Activated T-helper 1 cell treated with anti-CD3 and anti-CD28 coated beads, Interleukin-12 subunit alpha, Interleukin-12 subunit beta, Interleukin-2, Interleukin-4 antibody, amounts not matched to agents 30 ng/mL and 10 ng/mL and 1 ng/mL, durations not matched to agents 14 hours and 24 hours and 36 hours (primary cell): ENCODE results near the gene GAST. TPM values are rescaled to one million over a fixed set of nuclear protein-coding genes. Genes with fewer than 3 reads are reported as not detected.
A peak's percentile ranks its signal among the peaks of the same experiment; 100 is the strongest.
"Not testable (repeated sequence)": the region's sequence is repeated elsewhere in the genome, so short reads cannot be mapped to it uniquely, and the experiment has no call there.

Experiments
- DNase-seq: peaks from one replicate; pipeline ENCODE4 v3.0.0; 2021; ENCODE audit warnings: low spot score
- H3K27ac Mint-ChIP-seq: one replicate; pipeline ENCODE4 v1.8.0; 2021; ENCODE audit warnings: mild to moderate bottlenecking, mixed read lengths
- H3K27me3 Mint-ChIP-seq: one replicate; pipeline ENCODE4 v1.8.0; 2022; ENCODE audit warnings: mild to moderate bottlenecking, moderate library complexity, mixed read lengths; ENCODE audit not compliant: insufficient read depth
- H3K36me3 Mint-ChIP-seq: one replicate; pipeline ENCODE4 v1.8.0; 2021; ENCODE audit warnings: low read depth, mixed read lengths
- H3K4me1 Mint-ChIP-seq: one replicate; pipeline ENCODE4 v1.8.0; 2021; ENCODE audit warnings: low read depth, mixed read lengths
- H3K4me3 Mint-ChIP-seq: one replicate; pipeline ENCODE4 v1.8.0; 2021; ENCODE audit warnings: mild to moderate bottlenecking, moderate library complexity, mixed read lengths
- H3K9me3 Mint-ChIP-seq: one replicate; pipeline ENCODE4 v1.8.0; 2021; ENCODE audit warnings: mixed read lengths
- intact Hi-C: fragments of 100-400 bp; cut with micrococcal nuclease; formaldehyde crosslinking; loops from one replicate; pipeline ENCODE4 v1.15.1; 2024
- total RNA-seq: library from RNA; stranded (reverse); gene quantifications from 2 replicates; pipeline ENCODE4 v1.2.3, GENCODE V29; 2022

Gene GAST
- total RNA-seq, 1 donor from 2014 or later = not detected

DNA sequence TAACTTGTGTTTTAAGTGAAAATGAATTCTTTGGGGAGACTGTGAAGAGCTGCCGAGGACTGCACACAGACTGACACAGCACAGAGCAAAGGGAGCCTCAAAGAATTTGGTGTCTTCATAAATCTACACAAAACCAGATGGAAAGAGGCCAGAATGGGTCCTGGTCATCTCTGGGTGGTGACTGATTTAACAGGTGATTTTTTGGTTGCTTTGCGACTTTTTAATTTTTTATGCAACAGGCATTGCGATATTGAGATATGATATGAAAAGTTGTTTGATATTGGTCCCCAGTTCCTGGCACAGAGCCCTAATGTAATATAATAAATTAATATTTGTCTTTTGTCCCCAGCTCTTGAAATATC lies 36.1 kb upstream of the GAST start:
- Mint-ChIP-seq H3K4me3 (no peak overlapping the region), H3K27ac (peak overlapping the region; percentile 12), H3K4me1 (peaks cover 61% of the 10 kb centered on the region), H3K9me3 (no peaks in the 10 kb centered on the region), H3K36me3 (peaks cover 10% of the 10 kb centered on the region), H3K27me3 (no peaks in the 10 kb centered on the region)
- no peak for DNase-seq
- intact Hi-C loops = no loop called here

DNA sequence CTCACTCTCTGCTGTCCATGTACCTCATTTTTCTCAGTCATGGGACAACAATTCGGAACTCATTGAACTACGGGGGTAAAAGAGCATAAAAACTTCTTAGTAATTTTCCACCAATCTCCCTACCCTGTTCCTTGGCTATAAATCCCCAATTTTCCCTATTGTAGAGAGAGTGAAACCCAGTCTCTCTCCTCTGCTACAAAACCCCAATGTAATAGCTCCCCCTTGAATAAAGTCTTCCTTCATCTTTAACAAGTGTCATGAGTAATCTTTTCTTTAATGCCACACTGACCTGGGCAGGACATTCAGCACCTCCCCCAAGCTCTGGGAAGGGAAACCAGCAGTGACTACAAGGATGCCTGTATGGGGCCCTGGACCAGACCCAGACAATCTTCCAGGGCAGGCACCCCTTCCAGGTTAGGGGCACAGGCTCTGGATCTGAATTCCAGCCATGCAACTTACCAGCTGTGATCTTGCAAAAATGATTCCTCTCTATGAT lies 33.7 kb upstream of the GAST start:
- DNase-seq = no peak
- Mint-ChIP-seq H3K36me3 (peaks cover 8% of the 10 kb centered on the region), H3K9me3 (no peaks in the 10 kb centered on the region), H3K4me3 (peak overlapping the region; percentile 86), H3K27me3 (no peaks in the 10 kb centered on the region), H3K4me1 (peaks cover 59% of the 10 kb centered on the region), H3K27ac (peak overlapping the region; percentile 99)
- intact Hi-C loops = loop anchor here (2.0 kb wide), 2 partner anchors 14 to 1116 kb away; no protein-coding TSS in a partner anchor

DNA sequence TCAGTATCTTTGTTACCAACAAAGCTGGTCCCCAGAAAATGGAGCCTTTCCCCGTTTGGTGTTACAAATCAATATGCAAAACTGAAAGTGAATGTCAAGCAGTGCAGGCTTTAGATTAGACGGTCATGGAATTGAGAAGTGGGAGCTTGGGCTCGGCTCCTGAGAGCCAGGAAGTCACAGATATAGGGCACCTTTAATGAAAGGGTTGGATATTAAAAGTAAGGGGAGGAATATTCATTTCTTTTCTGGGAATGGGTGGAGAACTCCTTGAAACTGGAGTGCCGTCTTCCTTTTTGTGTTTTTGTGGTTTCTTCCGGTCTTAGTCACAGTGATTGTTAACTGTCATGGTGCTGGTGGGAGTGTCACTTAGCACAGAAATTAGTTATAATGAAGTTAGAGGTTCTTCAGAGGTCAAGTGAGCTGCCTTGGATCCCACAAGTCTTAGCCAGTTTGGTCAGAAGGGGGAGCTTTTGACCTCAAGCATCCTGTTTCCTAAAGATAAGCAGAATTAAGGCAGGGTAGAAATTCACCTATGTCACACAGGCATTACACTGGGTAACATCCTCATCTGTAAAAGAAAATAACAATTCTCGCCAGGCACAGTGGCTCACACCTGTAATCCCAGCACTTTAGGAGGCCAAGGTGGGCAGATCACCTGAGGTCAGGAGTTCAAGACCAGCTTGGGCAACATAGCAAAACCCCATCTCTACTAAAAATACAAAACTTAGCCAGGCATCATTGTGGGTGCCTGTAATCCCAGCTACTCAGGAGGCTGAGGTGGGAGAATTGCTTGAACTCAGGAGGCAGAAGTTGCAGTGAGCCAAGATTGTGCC lies 33.0 kb upstream of the GAST start:
- DNase-seq = peak; percentile 75
- peaks cover 8% of the 10 kb centered on the region for H3K36me3 Mint-ChIP-seq
- H3K27me3 Mint-ChIP-seq = no peaks in the 10 kb centered on the region
- intact Hi-C loops = loop anchor here (1.0 to 2.0 kb wide), 4 partner anchors 9 to 1116 kb away; partner anchors contain the start of gene EIF1
- H3K27ac Mint-ChIP-seq = peak overlapping the region; percentile 99
- H3K4me1 Mint-ChIP-seq = peaks cover 59% of the 10 kb centered on the region
- peak overlapping the region; percentile 86 for H3K4me3 Mint-ChIP-seq
- no peaks in the 10 kb centered on the region for H3K9me3 Mint-ChIP-seq

DNA sequence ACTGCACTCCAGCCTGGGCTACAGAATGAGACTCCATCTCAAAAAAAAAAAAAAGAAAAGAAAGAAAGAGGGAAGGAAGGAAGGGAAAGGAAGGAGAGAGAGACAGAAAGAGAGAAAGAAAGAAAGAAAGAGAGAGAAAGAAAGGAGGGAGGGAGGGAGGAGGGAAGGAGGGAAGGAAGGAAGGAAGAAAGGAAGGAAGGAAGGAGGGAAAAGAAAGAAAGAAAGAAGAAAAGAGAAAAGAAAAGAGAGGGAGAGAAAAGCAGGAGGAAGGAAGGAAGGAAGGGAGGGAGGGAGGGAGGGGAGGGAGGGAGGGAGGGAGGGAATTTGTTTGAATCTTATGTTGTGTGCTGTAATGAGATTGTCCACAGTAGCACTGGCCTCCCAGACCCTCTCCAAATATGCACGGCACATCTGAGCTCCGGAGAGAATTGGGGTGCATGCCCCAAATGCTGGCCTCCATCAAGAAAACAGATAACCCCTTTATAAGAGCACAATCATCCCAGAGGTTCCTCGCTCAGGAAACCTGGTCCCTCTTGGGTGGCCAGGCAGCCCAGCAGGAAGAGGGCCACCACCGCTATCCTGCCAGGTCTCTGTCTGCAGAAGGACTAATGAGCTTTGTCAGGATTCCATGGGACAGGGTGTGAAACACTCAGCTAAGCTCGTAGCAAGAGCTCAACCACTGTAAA lies 32.2 kb upstream of the GAST start:
- Mint-ChIP-seq H3K27ac (peak overlapping the region; percentile 99), H3K4me1 (peaks cover 59% of the 10 kb centered on the region), H3K27me3 (no peaks in the 10 kb centered on the region), H3K4me3 (peak overlapping the region; percentile 86), H3K36me3 (peaks cover 8% of the 10 kb centered on the region), H3K9me3 (no peaks in the 10 kb centered on the region)
- DNase-seq = no peak
- intact Hi-C loops = loop anchor here (1.0 to 2.0 kb wide), 4 partner anchors 8 to 1117 kb away; partner anchors contain the start of gene EIF1

DNA sequence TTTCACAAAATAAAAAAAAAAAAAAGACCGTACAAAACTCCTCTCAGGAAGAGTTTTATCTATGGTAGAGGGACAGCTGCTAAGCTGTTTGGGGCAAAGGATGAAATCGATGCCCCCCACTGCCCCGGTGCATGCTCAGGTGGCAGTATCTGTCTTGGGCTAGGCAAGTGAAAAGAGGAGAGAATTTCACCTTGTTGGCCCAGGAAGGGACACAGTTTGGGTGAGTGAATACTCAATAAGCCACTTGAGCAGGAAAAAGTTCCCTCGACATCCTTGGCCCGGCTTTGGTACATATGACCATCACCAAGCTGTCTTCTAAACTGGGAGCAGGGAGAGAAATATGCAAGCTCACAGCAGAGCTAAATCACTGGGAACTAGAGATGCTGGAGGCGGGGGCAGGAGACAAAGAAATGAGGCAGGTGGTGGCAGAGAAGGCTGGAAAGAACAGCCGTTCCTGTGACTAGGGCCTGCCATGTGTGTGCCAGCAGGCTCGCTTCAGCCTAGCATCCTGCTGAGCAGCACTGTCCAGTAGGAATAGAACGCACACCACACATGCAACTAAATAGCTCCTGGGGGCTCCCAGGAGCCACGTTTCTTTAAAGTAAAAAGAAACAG lies 31.6 kb upstream of the GAST start:
- Mint-ChIP-seq H3K4me3 (no peak overlapping the region), H3K27ac (peak overlapping the region; percentile 99), H3K27me3 (no peaks in the 10 kb centered on the region), H3K4me1 (peaks cover 59% of the 10 kb centered on the region), H3K36me3 (peaks cover 8% of the 10 kb centered on the region), H3K9me3 (no peaks in the 10 kb centered on the region)
- DNase-seq = no peak
- intact Hi-C loops = no loop called here

DNA sequence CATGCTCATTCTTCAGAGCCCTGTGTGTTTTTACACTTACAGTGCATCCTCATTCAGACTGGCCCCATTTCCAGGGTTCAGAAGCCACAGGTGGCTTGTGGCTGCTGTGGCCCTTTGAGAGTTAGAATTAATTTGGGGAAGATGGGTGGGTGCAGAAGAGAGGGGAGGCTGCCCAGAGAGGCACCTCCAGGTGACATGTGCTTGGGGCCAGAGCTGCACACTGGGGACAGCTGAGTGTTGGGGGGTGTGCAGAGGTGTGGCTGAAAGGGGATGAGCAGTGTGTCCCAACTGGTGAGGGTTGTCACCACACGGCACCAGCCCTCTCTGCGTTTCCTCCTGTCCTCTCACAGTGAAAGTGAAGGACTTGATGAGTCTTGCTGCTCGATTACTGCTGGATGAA lies 30.4 kb upstream of the GAST start:
- Mint-ChIP-seq H3K27me3 (peaks cover 1% of the 10 kb centered on the region), H3K9me3 (no peaks in the 10 kb centered on the region), H3K27ac (no peak overlapping the region), H3K4me1 (peaks cover 47% of the 10 kb centered on the region), H3K4me3 (peak overlapping the region; percentile 1), H3K36me3 (peaks cover 6% of the 10 kb centered on the region)
- intact Hi-C loops = no loop called here
- DNase-seq = no peak

DNA sequence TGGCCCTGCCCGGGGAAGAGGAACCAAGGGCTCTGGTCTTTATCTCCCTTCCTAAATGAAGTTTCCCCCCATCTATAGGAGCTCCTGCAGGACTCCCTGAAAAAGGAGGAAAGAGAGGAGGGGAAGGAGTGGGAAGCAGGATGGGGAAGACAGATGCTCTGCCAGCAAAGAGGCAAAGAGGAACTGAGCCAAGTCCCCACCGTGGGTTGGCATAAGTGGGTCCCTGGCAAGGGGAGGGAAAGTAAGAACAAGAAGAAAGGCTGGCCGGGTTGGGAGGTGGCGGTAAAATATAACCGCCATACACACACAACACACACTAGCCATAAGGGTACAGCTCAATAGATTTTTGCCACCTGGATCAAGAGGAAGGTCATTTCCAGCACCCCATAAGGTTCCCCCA lies 29.5 kb upstream of the GAST start:
- H3K36me3 Mint-ChIP-seq = peaks cover 6% of the 10 kb centered on the region
- H3K27me3 Mint-ChIP-seq = peaks cover 3% of the 10 kb centered on the region
- DNase-seq = no peak
- H3K4me3 Mint-ChIP-seq = no peak overlapping the region
- H3K9me3 Mint-ChIP-seq = no peaks in the 10 kb centered on the region
- intact Hi-C loops = no loop called here
- H3K4me1 Mint-ChIP-seq = peaks cover 42% of the 10 kb centered on the region
- H3K27ac Mint-ChIP-seq = no peak overlapping the region

DNA sequence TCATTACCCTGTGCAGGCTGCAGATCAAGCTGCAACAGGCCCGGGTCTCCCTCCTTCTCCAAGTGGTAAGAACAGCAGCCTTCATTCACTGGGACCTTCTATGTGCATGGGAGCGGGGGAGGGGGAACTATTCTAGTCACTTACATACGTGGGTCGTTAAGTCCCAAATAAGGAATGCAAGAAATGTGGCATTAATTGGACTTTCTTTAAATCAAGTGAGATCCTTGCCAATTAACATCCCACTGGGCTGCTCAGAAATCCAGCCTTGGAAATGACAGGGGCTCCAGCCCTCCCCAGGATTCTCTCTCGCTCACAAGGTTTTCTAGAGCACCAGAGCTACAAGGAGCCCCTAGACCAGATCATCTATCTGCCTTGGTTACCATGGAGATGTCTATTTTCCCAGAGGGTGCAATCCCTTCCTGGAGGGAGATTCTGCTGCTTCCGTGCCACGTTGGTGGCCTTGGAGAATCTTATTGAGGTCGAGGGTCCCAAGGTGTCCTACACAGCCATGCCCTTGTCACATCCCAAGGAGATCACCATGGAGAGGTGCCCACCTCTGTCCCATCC lies 28.6 kb upstream of the GAST start:
- Mint-ChIP-seq H3K27me3 (peaks cover 3% of the 10 kb centered on the region), H3K4me3 (no peak overlapping the region), H3K9me3 (no peaks in the 10 kb centered on the region), H3K27ac (no peak overlapping the region), H3K36me3 (peaks cover 2% of the 10 kb centered on the region), H3K4me1 (peaks cover 43% of the 10 kb centered on the region)
- intact Hi-C loops = no loop called here
- DNase-seq = no peak

DNA sequence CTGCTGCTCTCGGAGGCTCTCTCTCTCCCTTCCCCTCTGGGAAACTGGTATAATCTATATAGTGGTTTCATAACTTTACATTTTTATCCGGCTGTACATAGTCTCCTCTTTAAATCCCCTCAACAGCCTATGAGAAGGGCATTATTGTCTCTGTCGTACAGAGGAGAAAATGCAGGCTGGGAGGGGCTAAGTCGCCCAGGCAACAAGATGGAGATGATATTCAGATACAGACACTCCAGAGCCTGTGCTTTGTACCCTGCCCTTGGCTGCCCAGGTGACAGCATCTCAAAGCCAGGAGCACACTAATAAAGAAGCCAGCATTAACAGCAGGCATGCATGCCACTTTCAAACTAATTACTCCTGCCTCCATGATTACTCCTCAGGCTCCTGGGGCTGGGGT lies 28.1 kb upstream of the GAST start:
- H3K9me3 Mint-ChIP-seq = no peaks in the 10 kb centered on the region
- intact Hi-C loops = no loop called here
- no peaks in the 10 kb centered on the region for H3K36me3 Mint-ChIP-seq
- no peak overlapping the region for H3K27ac Mint-ChIP-seq
- H3K4me3 Mint-ChIP-seq = no peak overlapping the region
- H3K4me1 Mint-ChIP-seq = peaks cover 38% of the 10 kb centered on the region
- no peak for DNase-seq
- peaks cover 3% of the 10 kb centered on the region for H3K27me3 Mint-ChIP-seq

DNA sequence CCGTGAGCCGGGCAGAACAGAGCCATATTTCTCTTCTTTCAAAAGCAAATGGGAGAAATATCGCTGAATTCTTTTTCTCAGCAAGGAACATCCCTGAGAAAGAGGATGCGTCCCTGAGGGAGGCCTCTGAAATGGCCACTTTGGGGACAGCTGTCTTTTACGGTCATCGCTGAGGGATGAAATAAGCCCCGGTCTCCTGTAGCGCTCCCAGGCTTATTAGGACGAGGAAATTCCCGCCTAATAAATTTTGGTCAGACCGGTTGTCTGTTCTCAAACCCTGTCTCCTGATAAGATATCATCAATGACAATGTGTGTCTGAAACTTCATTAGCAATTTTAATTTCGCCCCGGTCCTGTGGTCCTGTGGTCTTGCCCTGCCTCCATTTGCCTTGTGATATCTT lies 26.4 kb upstream of the GAST start:
- not testable (repeated sequence) for H3K27ac Mint-ChIP-seq, H3K9me3 Mint-ChIP-seq, H3K27me3 Mint-ChIP-seq, DNase-seq, H3K4me3 Mint-ChIP-seq
- Mint-ChIP-seq H3K36me3 (peaks cover 16% of the 10 kb centered on the region), H3K4me1 (peaks cover 30% of the 10 kb centered on the region)
- intact Hi-C loops = loop anchor here (5.0 kb wide), 2 partner anchors 52 to 182 kb away; partner anchors contain the start of gene KLHL11

DNA sequence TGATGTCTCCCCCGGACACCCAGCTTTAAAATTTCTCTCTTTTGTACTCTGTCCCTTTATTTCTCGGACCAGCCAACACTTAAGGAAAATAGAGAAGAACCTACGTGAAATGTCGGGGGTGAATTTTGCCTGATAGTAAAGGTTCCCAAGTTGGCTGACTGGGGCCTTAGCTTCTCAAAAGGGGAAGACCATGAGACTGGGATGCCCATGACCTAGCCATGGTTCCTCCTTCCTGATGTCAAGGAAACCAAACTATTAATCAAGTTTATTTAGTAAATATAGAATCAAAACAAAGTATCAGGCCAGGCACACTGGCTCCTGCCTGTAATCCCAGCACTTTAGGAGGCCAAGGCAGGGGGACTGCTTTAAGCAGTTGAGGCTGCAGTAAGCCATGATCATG lies 25.9 kb upstream of the GAST start:
- H3K4me1 Mint-ChIP-seq = peaks cover 34% of the 10 kb centered on the region
- no peak overlapping the region for H3K27ac Mint-ChIP-seq
- peaks cover 22% of the 10 kb centered on the region for H3K36me3 Mint-ChIP-seq
- intact Hi-C loops = loop anchor here (5.0 kb wide), 2 partner anchors 51 to 181 kb away; partner anchors contain the start of gene KLHL11
- no peak for DNase-seq
- H3K9me3 Mint-ChIP-seq = no peaks in the 10 kb centered on the region
- H3K4me3 Mint-ChIP-seq = no peak overlapping the region
- H3K27me3 Mint-ChIP-seq = peaks cover 3% of the 10 kb centered on the region

DNA sequence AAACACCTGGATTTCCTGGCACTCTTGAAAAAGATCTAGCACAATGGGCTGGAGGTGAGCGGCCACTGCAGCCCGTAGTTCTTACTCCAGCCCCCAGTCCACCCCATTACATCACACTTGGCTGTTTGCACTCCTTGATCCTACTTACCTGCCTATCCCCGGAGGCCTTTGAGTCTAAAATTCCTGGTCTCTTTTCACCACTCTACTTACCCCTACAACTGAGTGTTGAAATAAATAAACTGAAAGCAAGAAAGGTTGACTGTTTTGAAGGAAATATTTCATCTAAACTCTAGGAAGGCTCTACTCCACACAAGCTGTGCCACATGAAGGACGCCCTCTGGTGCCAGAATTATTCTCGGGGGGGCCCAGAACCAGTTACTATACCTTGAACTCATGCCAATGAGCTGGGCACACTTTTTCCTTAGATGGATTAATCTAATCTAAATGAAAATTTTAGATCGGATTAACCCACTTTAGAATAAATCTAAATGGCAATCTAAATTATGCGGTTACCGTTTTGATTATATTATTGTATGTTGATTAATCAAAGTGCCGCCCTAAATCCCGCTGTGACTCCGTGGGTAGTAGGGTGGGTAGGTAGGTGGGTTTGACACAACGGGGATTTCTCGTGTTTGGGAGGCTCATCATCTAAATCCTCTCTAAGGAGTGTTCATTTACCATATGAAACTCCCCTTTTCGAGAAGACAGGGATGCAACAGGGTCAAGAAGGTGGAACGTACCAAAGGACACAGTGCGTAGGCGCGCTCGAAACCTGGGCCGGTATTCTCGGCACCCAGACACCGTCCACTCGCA lies 24.1 kb upstream of the GAST start:
- Mint-ChIP-seq H3K4me3 (peak overlapping the region; percentile 96), H3K27ac (peak overlapping the region; percentile 96), H3K27me3 (peaks cover 3% of the 10 kb centered on the region), H3K4me1 (peaks cover 29% of the 10 kb centered on the region), H3K9me3 (no peaks in the 10 kb centered on the region), H3K36me3 (peaks cover 36% of the 10 kb centered on the region)
- intact Hi-C loops = loop anchor here (1.0 to 5.0 kb wide), 5 partner anchors 9 to 231 kb away; partner anchors contain the start of genes ACLY and KLHL11
- peak; percentile 38 for DNase-seq
